Spinal cord (tissue), 10 donors: ENCODE results near the gene ROR2. TPM values are rescaled to one million over a fixed set of nuclear protein-coding genes. Genes with fewer than 3 reads are reported as not detected.
A peak's percentile ranks its signal among the peaks of the same experiment; 100 is the strongest.
"Not testable (repeated sequence)": the region's sequence is repeated elsewhere in the genome, so short reads cannot be mapped to it uniquely, and the experiment has no call there.

Experiments used
- DNase-seq, 6 donors: peaks; one replicate each; pipeline versions ENCODE4 v3.0.0 to v3.0.0-alpha.2; 2013 to 2015; ENCODE audit warnings: low spot score in 6 of 6, low read depth in 4 of 6
- H3K27ac ChIP-seq: one replicate; pipeline ENCODE4 v1.5.1; 2013; ENCODE audit warnings: low read depth, low read length, control low read depth
- H3K27me3 ChIP-seq: one replicate; pipeline ENCODE4 v1.6.1; 2013; ENCODE audit warnings: low read length; ENCODE audit not compliant: control insufficient read depth, insufficient read depth
- H3K36me3 ChIP-seq: one replicate; pipeline ENCODE4 v1.6.1; 2013; ENCODE audit warnings: low read length; ENCODE audit not compliant: control insufficient read depth, insufficient read depth
- H3K4me1 ChIP-seq: one replicate; pipeline ENCODE4 v1.6.1; 2013; ENCODE audit warnings: low read length; ENCODE audit not compliant: control insufficient read depth, insufficient read depth
- H3K4me3 ChIP-seq: one replicate; pipeline ENCODE4 v1.5.1; 2013; ENCODE audit warnings: low read depth, low read length, control low read depth
- H3K9me3 ChIP-seq: one replicate; pipeline ENCODE4 v1.6.1; 2013; ENCODE audit warnings: low read length; ENCODE audit not compliant: control insufficient read depth, insufficient read depth
- WGBS: methylation state at CpG from one replicate; pipeline ENCODE4 v1.1.5; 2013; ENCODE audit warnings: missing lambda C conversion rate; ENCODE audit not compliant: insufficient coverage; 5-methylcytosine and 5-hydroxymethylcytosine counted together
- polyA plus RNA-seq, 2 donors: library from polyadenylated mRNA; unstranded; fragments of 120-200 nt; gene quantifications; one replicate each; pipeline ENCODE4 v1.2.1, GENCODE V29; 2013; ENCODE audit not compliant: insufficient read length in 2 of 2
- total RNA-seq, 2 donors: library from RNA; depleted of rRNA in 1 of 2; stranded (reverse); fragments of 120-200 nt in 1 of 2; fragments of >200 nt in 1 of 2; gene quantifications; one replicate each; pipeline versions ENCODE4 v1.2.3 to v1.2.4, GENCODE V29; 2013 to 2014
- donor health status: healthy.

The ROR2 gene
- total and polyA plus RNA-seq, 4 donors: 3.1 to 20.6 (median 5.0) TPM

GRCh38 chr9:91799113-91799744 lies 150.8 kb downstream of the ROR2 start:
- H3K4me1 ChIP-seq: peaks cover 16% of the 10 kb centered on the region
- no peak for DNase-seq
- H3K36me3 ChIP-seq: no peaks in the 10 kb centered on the region
- WGBS: 77% methylated on average over 8 of the region's 10 CpGs
- no peak overlapping the region for H3K27ac ChIP-seq
- no peaks in the 10 kb centered on the region for H3K9me3 ChIP-seq
- H3K4me3 ChIP-seq: no peak overlapping the region
- H3K27me3 ChIP-seq: no peaks in the 10 kb centered on the region

DNA sequence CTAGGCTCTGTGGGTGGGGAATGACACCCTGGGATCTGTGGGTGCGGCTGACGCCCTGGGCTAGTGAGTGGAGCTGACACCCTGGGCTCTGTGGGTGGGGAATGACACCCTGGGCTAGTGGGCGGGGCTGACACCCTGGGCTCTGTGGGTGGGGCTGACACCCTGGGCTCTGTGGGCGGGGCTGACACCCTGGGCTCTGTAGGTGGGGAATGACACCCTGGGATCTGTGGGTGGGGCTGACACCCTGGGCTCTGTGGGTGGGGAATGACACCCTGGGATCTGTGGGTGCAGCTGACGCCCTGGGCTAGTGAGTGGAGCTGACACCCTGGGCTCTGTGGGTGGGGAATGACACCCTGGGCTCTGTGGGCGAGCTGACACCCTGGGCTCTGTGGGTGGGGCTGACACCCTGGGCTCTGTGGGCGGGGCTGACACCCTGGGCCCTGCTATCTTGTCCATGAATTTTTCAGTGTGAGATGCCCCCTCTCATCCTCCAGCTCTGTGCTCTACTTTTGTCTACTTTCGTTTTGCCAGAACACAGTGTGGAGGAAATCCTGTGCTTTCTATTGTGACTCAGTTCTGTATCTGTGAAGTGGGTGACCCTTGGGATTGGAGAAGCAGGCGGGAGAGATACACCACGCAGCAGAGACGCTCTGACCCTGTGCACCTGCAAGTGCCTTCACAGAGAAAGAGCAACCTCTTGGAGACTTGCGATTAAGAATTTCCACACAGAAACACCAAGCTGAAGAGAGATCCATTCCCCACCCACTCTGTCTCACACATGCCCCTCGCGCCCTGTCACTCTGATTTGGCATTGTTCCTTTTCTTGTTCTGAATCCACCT lies 151.5 kb downstream of the ROR2 start:
- H3K4me1 ChIP-seq: peaks cover 14% of the 10 kb centered on the region
- not testable (repeated sequence) for H3K27me3 ChIP-seq, H3K27ac ChIP-seq, H3K36me3 ChIP-seq, DNase-seq, H3K9me3 ChIP-seq, H3K4me3 ChIP-seq
- WGBS: 90% methylated on average over 7 of the region's 14 CpGs

DNA sequence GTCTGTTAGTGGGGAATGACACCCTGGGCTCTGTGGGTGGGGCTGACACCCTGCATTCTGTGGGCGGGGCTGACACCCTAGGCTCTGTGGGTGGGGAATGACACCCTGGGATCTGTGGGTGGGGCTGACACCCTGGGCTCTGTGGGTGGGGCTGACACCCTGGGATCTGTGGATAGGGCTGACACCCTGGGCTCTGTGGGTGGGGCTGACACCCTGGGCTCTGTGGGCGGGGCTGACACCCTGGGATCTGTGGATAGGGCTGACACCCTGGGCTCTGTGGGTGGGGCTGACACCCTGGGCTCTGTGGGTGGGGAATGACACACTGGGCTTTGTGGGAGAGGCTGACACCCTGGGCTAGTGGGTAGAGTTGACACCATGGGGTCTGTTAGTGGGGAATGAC lies 152.5 kb downstream of the ROR2 start:
- not testable (repeated sequence) for H3K9me3 ChIP-seq, H3K27me3 ChIP-seq, H3K27ac ChIP-seq, DNase-seq, H3K36me3 ChIP-seq, H3K4me3 ChIP-seq
- WGBS: no CpG with 5 or more reads among the region's 2 CpGs
- H3K4me1 ChIP-seq: peaks cover 13% of the 10 kb centered on the region

DNA sequence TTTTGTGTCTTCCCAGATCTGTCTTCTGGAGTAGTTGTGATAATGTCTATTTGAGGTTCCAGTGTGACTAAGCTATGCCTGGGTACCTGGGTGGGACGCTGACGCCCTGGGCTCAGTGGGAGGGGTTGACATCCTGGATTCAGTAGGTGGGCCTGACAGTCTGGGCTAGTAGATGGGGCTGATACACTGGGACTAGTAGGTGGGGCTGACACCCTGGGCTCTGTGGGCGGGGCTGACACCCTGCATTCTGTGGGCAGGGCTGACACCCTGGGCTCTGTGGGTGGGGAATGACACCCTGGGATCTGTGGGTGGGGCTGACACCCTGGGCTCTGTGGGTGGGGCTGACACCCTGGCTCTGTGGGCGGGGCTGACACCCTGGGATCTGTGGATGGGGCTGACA lies 153.5 kb downstream of the ROR2 start:
- DNase-seq, H3K27ac ChIP-seq, H3K36me3 ChIP-seq, H3K27me3 ChIP-seq, H3K4me3 ChIP-seq, H3K9me3 ChIP-seq, H3K4me1 ChIP-seq: not testable (repeated sequence)
- WGBS: 88% methylated on average over 2 of the region's 4 CpGs

- Histone ChIP-seq H3K4me3 (no peak overlapping the region), H3K27me3 (no peaks in the 10 kb centered on the region), H3K9me3 (no peaks in the 10 kb centered on the region), H3K27ac (no peak overlapping the region), H3K36me3 (no peaks in the 10 kb centered on the region), H3K4me1 (peaks cover 9% of the 10 kb centered on the region)
- 57% methylated on average over 4 of the region's 6 CpGs for WGBS
- peak in 1 of 6 donors; percentile 40 for DNase-seq
Measured at GRCh38 chr9:91795598-91796241, 154.3 kb downstream of the ROR2 start.

DNA sequence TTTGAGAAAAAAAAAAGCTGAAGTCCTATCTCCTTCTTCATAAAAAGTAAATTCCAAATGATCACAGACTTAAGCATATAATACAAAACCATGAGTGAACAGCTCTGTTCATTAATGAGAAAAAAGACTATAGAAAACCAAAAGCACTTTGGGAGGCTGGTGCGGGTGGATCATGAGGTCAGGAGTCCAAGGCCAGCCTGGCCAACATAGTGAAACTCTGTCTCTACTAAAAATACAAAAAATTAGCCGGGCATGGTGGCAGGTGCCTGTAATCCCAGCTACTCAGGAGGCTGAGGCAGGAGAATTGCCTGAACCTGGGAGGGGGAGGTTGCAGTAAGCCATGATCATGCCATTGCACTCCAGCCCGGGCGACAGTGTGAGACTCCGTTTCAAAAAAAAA lies 156.7 kb downstream of the ROR2 start:
- H3K27me3 ChIP-seq, H3K4me3 ChIP-seq, H3K9me3 ChIP-seq, H3K36me3 ChIP-seq, H3K4me1 ChIP-seq, DNase-seq, H3K27ac ChIP-seq: not testable (repeated sequence)
- WGBS: no CpG with 5 or more reads among the region's 5 CpGs

GRCh38 chr9:91790917-91791316 lies 159.1 kb downstream of the ROR2 start:
- no peak for DNase-seq
- no peaks in the 10 kb centered on the region for H3K9me3 ChIP-seq
- WGBS: no CpG with 5 or more reads among the region's 4 CpGs

GRCh38 chr9:91789941-91790340 lies 160.1 kb downstream of the ROR2 start:
- Histone ChIP-seq H3K9me3 (no peaks in the 10 kb centered on the region), H3K27me3 (no peaks in the 10 kb centered on the region), H3K36me3 (no peaks in the 10 kb centered on the region), H3K4me1 (no peaks in the 10 kb centered on the region), H3K4me3 (no peak overlapping the region), H3K27ac (no peak overlapping the region)
- DNase-seq: no peak
- no CpG with 5 or more reads among the region's 3 CpGs for WGBS

More at GRCh38 chr9:91790917-91791316, 159.1 kb downstream of the ROR2 start:
- Histone ChIP-seq H3K27me3 (no peaks in the 10 kb centered on the region), H3K4me3 (no peak overlapping the region), H3K36me3 (no peaks in the 10 kb centered on the region), H3K4me1 (peaks cover 2% of the 10 kb centered on the region), H3K27ac (no peak overlapping the region)

DNA sequence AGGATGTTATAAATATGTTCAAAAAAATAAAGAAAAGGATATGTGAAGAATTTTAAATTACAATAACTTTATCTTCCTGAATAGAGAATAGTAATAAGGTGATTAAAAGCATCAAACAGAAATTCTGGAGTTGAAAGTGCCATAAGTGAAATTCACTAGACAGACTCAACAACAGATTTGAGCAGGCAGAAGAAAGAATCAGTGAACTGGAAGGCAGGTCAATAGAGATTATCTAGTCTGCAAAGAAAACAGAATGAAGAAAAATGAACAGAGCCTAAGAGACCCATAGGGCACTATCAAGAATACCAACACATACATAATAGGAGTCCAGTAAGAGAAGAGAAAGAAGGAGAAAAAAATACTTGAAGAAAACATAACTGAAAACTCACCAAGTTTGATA lies 162.1 kb downstream of the ROR2 start:
- H3K27me3 ChIP-seq: no peaks in the 10 kb centered on the region
- H3K4me3 ChIP-seq: no peak overlapping the region
- no peaks in the 10 kb centered on the region for H3K4me1 ChIP-seq
- no peaks in the 10 kb centered on the region for H3K9me3 ChIP-seq
- no peak overlapping the region for H3K27ac ChIP-seq
- H3K36me3 ChIP-seq: no peaks in the 10 kb centered on the region
- no peak for DNase-seq
